ENCODE measurements around the gene BMPER. TPM values are rescaled to one million over a fixed set of nuclear protein-coding genes. Genes with fewer than 3 reads are reported as not detected.

BMPER gene
- total and polyA plus RNA-seq, 2 of the 8 experiments (the other 6 are each of a cell fraction or from before 2014, with no cell fraction given), result 0.33 to 0.69 TPM

DNA sequence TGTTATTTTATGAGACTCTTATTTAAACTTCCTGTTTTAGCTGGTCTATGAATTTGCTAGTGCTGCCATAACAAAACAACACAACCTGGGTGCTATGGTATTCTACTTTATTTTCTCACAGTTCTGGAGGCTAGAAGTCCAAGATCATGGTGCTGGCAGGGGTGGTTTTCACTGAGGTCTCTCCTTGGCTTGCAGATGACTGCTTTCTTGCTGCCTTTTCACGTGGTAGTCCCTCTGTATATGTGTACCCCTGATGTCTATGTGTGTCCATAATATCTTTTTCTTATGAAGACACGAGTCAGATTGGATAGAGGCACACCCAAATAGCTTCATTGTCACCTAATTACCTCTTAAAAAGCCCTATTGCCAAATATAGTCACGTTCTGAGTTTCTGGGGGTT is 270.5 kb downstream of the BMPER start (continued):
- no peak for TF ChIP-seq CHD7 (IDR thresholded peaks at IDR 0.05; ENCODE audit: insufficient replicate concordance, low read length)

Measured in H1 (cell line).